AG04449 (cell line): ENCODE results near the gene DHRS2.

Experiments
- CTCF ChIA-PET: fragments of 350-600 bp; formaldehyde crosslinking; extraction: SDS; loops from one replicate; lab custom pipeline; 2021; ENCODE audit warnings: antibody characterized with exemption; lab: Yijun Ruan, JAX
- POLR2A ChIA-PET: fragments of 400-600, 350-600 bp; formaldehyde crosslinking; extraction: SDS; loops from one replicate; lab custom pipeline; 2020; ENCODE audit warnings: antibody characterized with exemption, inconsistent platforms; lab: Yijun Ruan, JAX
- DNase-seq: peaks from one replicate; pipeline ENCODE4 v3.0.0-alpha.2; 2010; ENCODE audit warnings: low read depth, low spot score
- H3K4me3 ChIP-seq: 2 replicates; pipeline ENCODE4 v1.5.1; 2011; ENCODE audit warnings: low read depth, mild to moderate bottlenecking, control low read depth, low read length
- CTCF ChIP-seq: IDR thresholded peaks from one replicate; pipeline ENCODE4 v1.5.1; 2011; ENCODE audit warnings: mild to moderate bottlenecking, moderate library complexity, low read length, control low read depth, inconsistent platforms; ENCODE audit not compliant: insufficient read depth; ENCODE audit errors: missing control alignments

Gene DHRS2

DNA sequence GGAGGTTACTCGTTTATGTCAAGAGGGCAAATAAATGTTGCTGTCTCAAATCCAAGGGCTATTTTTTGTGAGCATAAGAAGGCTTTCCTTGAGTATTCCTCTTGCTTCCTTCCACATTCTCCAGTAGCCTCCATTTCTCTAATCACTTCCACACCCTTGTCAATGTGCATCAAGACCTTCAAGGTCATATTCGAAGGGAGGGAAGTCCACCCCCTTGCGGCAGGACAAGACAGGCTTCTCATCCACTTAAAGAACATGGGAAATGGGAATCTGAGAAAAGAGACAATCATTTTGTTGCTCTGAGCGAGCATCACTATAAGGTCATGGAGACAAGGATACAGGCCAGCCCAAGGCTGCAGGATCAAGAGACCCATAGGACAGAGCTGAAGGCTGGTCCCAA lies 13.2 kb upstream of the DHRS2 start:
- DNase-seq, result no peak
- ChIA-PET POLR2A (no interaction called here), CTCF (interaction anchor here (1.2 to 3.9 kb wide), 2 partner anchors 9 kb away, joined by 7 to 24 read pairs; no protein-coding TSS in a partner anchor)
- no peak overlapping the region for H3K4me3 ChIP-seq
- no peak for TF ChIP-seq CTCF

GRCh38 chr14:23623962-23624361 lies 12.2 kb upstream of the DHRS2 start:
- DNase-seq, result no peak
- H3K4me3 ChIP-seq, result no peak overlapping the region
- TF ChIP-seq CTCF, result no peak
- ChIA-PET CTCF (interaction anchor here (1.2 kb wide), 1 partner anchor 8 kb away, joined by 7 read pairs; no protein-coding TSS in a partner anchor), POLR2A (no interaction called here)

GRCh38 chr14:23624830-23625404 lies 11.2 kb upstream of the DHRS2 start:
- ChIA-PET CTCF (no interaction called here), POLR2A (no interaction called here)
- DNase-seq, result no peak
- H3K4me3 ChIP-seq, result no peak overlapping the region
- no peak for TF ChIP-seq CTCF

DNA sequence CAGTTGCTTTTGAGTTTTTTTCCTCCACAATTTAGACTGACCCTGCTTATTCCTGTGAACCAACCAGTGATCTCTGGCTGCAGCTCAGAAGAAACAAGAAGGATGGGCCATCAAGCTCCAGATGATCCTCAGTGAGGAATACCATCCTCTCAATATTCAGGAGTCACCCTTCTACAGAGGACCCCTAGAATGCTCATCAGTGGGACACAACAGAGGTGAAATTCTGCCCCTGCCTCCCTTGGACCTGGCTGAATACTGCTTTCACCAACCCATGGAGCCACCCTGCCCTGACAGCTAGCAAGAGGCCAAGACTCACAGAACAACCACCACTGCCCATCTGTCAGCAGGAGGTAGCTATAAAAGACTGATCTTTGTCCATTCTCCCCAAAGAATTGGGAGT lies 9.2 kb upstream of the DHRS2 start:
- DNase-seq, result no peak
- H3K4me3 ChIP-seq, result no peak overlapping the region
- TF ChIP-seq CTCF, result no peak
- ChIA-PET CTCF (interaction anchor here (0.9 to 2.2 kb wide), 4 partner anchors 14 to 283 kb away, joined by 3 to 7 read pairs (median 4); no protein-coding TSS in a partner anchor), POLR2A (no interaction called here)

- no peak for DNase-seq
Measured at GRCh38 chr14:23627961-23628360, 8.2 kb upstream of the DHRS2 start.

More at GRCh38 chr14:23627961-23628360, 8.2 kb upstream of the DHRS2 start:
- no peak for TF ChIP-seq CTCF
- ChIA-PET CTCF (interaction anchor here (1.0 to 2.2 kb wide), 4 partner anchors 10 to 282 kb away, joined by 3 to 7 read pairs (median 4); no protein-coding TSS in a partner anchor), POLR2A (no interaction called here)
- no peak overlapping the region for H3K4me3 ChIP-seq
